Hepatocyte (in vitro differentiated cells): ENCODE data around the gene ASB2.

Source experiments
- CTCF ChIP-seq: fragments of 200-600 bp; sonication (generic); IDR thresholded peaks from 2 replicates; pipeline ENCODE4 v1.5.1; 2016; ENCODE audit warnings: antibody characterized with exemption, mild to moderate bottlenecking; ENCODE audit not compliant: poor library complexity
- EZH2phosphoT487 ChIP-seq: fragments of 200-600 bp; sonication (generic); IDR thresholded peaks from one replicate; pipeline ENCODE4 v1.6.1; 2018; ENCODE audit warnings: antibody characterized with exemption, mild to moderate bottlenecking, low read depth, moderate library complexity; ENCODE audit not compliant: unreplicated experiment, severe bottlenecking

- no peak for TF ChIP-seq CTCF
- no peak for TF ChIP-seq EZH2phosphoT487
These were observed 63.6 kb downstream of the ASB2 start for GRCh38 chr14:93912782-93913181.
